ENCODE results near the gene ARL2BP. TPM values are rescaled to one million over a fixed set of nuclear protein-coding genes. Genes with fewer than 3 reads are reported as not detected.
A peak's percentile ranks its signal among the peaks of the same experiment; 100 is the strongest.

Gene ARL2BP
- total and polyA plus RNA-seq, 2 of the 13 experiments (the other 11 are each of a cell fraction or from before 2014, with no cell fraction given) = 64.3 to 67.6 TPM

- TF ChIP-seq SNAI1 (CRISPR knock-in tag; IDR thresholded peaks at IDR 0.05; ENCODE audit: borderline replicate concordance) = peak; percentile 72; the same call in 1 of the 2 replicates
- no peak; the same call in 1 of the 2 replicates for TF ChIP-seq FOXP4 (CRISPR knock-in tag; IDR thresholded peaks at IDR 0.05)
- no peak for TF ChIP-seq EHMT2 (IDR thresholded peaks at IDR 0.05; ENCODE audit: borderline replicate concordance, low read depth, low read length)
- no peak for TF ChIP-seq ZNF292 (CRISPR knock-in tag; IDR thresholded peaks at IDR 0.05; ENCODE audit: borderline replicate concordance, low read depth)
- TF ChIP-seq TFE3 (CRISPR knock-in tag; IDR thresholded peaks at IDR 0.05) = peak; percentile 62; the same call in 1 of the 2 replicates
- no peak for TF ChIP-seq CBX1 (IDR thresholded peaks at IDR 0.05; ENCODE audit: low read depth)
- peak; percentile 98 for TF ChIP-seq ZMAT3 (CRISPR knock-in tag; conservative IDR thresholded peaks at IDR 0.05)
- TF ChIP-seq ZFP36 (IDR thresholded peaks at IDR 0.05; ENCODE audit: borderline replicate concordance, low read depth, low read length, partially characterized antibody) = no peak
- TF ChIP-seq ZNF557 (CRISPR knock-in tag; IDR thresholded peaks at IDR 0.05) = peak; percentile 40; the same call in 1 of the 2 replicates
- TF ChIP-seq SMAD1 (CRISPR knock-in tag; IDR thresholded peaks at IDR 0.05; ENCODE audit: borderline replicate concordance, low read depth) = peak; percentile 81; the same call in 1 of the 2 replicates
- TF ChIP-seq ZNF646 (CRISPR knock-in tag; IDR thresholded peaks at IDR 0.05) = no peak
- TF ChIP-seq ZNF580 (CRISPR knock-in tag; IDR thresholded peaks at IDR 0.05; ENCODE audit: borderline replicate concordance, low read depth) = peak; percentile 70; the same call in 1 of the 2 replicates
- TF ChIP-seq ZNF431 (CRISPR knock-in tag; IDR thresholded peaks at IDR 0.05; ENCODE audit: borderline replicate concordance, low read depth) = peak; percentile 95
- TF ChIP-seq NBN (conservative IDR thresholded peaks at IDR 0.05) = no peak
- peak; percentile 97 for TF ChIP-seq ZNF18 (CRISPR knock-in tag; IDR thresholded peaks at IDR 0.05; ENCODE audit: insufficient replicate concordance)
- TF ChIP-seq ZNF44 (CRISPR knock-in tag; IDR thresholded peaks at IDR 0.05) = peak; percentile 86; the same call in 1 of the 2 replicates
These were observed 39.3 kb downstream of the ARL2BP start, which contains the start of gene PLLP (continued) for GRCh38 chr16:57284209-57284951.
